ENCODE results near the gene ADCY2. TPM values are rescaled to one million over a fixed set of nuclear protein-coding genes. Genes with fewer than 3 reads are reported as not detected.

The ADCY2 gene
- total and polyA plus RNA-seq, 11 donors: 0.04 to 0.96 (median 0.32) TPM

- H3K27me3 ChIP-seq: no peaks in the 10 kb centered on the region
- DNase-seq (no peak), ATAC-seq (no peak)
- TF ChIP-seq CTCF (IDR thresholded peaks at IDR 0.05): no peak
- no peak for TF ChIP-seq POLR2A (IDR thresholded peaks at IDR 0.05)
- no peak overlapping the region for H3K4me3 ChIP-seq
- no peaks in the 10 kb centered on the region for H3K36me3 ChIP-seq
- H3K27ac ChIP-seq: no peak overlapping the region
- H3K9me3 ChIP-seq: no peaks in the 10 kb centered on the region
- no peaks in the 10 kb centered on the region for H3K4me1 ChIP-seq
- intact Hi-C loops (cut with DNase I): no loop called here
- 79 to 86% (median 83%) methylated on average over 3 of the region's 3 CpGs for WGBS, 4 donors
Measured at GRCh38 chr5:7657153-7657552, 261.2 kb downstream of the ADCY2 start.

GRCh38 chr5:7659420-7659819, 263.5 kb downstream of the ADCY2 start:
- no peaks in the 10 kb centered on the region for H3K9me3 ChIP-seq
- no peak for TF ChIP-seq CTCF (IDR thresholded peaks at IDR 0.05)
- TF ChIP-seq POLR2A (IDR thresholded peaks at IDR 0.05): no peak
- H3K36me3 ChIP-seq: no peaks in the 10 kb centered on the region
- 74 to 83% (median 79%) methylated on average over 4 of the region's 4 CpGs for WGBS, 4 donors
- no peak for ATAC-seq
- DNase-seq: no peak
- no peak overlapping the region for H3K27ac ChIP-seq
- no peaks in the 10 kb centered on the region for H3K4me1 ChIP-seq
- no peak overlapping the region for H3K4me3 ChIP-seq
- intact Hi-C loops (cut with DNase I): no loop called here
- H3K27me3 ChIP-seq: no peaks in the 10 kb centered on the region

- no peaks in the 10 kb centered on the region for H3K27me3 ChIP-seq
- intact Hi-C loops (cut with DNase I): no loop called here
- DNase-seq: no peak
- TF ChIP-seq POLR2A (IDR thresholded peaks at IDR 0.05) (no peak), CTCF (IDR thresholded peaks at IDR 0.05) (no peak)
- WGBS, 4 donors: 71 to 82% (median 79%) methylated on average over 6 of the region's 6 CpGs
- ATAC-seq: no peak
- H3K27ac ChIP-seq: no peak overlapping the region
- H3K36me3 ChIP-seq: no peaks in the 10 kb centered on the region
- no peaks in the 10 kb centered on the region for H3K4me1 ChIP-seq
- no peak overlapping the region for H3K4me3 ChIP-seq
- H3K9me3 ChIP-seq: no peaks in the 10 kb centered on the region
Measured at GRCh38 chr5:7662289-7662688, 266.4 kb downstream of the ADCY2 start.

GRCh38 chr5:7663808-7664207, 267.9 kb downstream of the ADCY2 start:
- Histone ChIP-seq H3K27me3 (no peaks in the 10 kb centered on the region), H3K4me1 (no peaks in the 10 kb centered on the region), H3K27ac (no peak overlapping the region), H3K4me3 (no peak overlapping the region), H3K36me3 (no peaks in the 10 kb centered on the region), H3K9me3 (no peaks in the 10 kb centered on the region)
- ATAC-seq: no peak
- DNase-seq: no peak
- intact Hi-C loops (cut with DNase I): no loop called here
- TF ChIP-seq CTCF (IDR thresholded peaks at IDR 0.05) (no peak), POLR2A (IDR thresholded peaks at IDR 0.05) (no peak)
- 62 to 69% (median 64%) methylated on average over 3 of the region's 3 CpGs for WGBS, 4 donors

All from heart left ventricle (tissue), 16 donors.